GM19023 (cell line): Measurements from ENCODE around the gene RXRG.
"Not testable (repeated sequence)": the region's sequence is repeated elsewhere in the genome, so short reads cannot be mapped to it uniquely, and the experiment has no call there.

ENCODE experiments used
- ATAC-seq: cut with Tn5 transposase; IDR thresholded peaks from one replicate; pipeline ENCODE4 v1.9.1; 2021; ENCODE audit warnings: mild to moderate bottlenecking, moderate library complexity; ENCODE audit not compliant: unreplicated experiment

RXRG gene

DNA sequence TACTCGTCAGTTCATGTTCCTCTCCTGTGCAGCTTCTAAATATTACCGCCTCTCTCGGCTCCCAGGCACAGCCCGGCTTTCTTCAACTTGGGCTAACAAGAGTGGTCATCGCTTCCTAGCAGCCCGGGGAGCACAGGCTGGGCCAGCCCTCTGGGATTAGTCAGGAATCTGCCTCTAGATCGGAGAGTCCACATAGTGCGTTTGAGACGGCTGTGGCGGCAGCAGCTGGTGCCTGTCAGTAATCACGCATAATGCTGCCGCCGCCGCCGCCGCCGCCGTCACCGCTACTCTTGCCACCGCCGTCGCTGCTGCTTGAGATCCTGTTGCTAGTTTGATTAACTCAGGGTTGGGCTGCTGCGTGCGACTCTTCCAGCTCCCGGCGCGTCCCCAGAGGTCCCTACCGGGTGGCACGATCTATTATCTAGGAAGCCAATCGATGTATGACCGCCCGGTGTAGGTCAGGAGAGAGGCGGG is at the start of gene RXRG:
Gene RXRG (minus strand): TSS at position 230 of the 474 bp plus-strand sequence. CDS start 233 bp downstream, outside the sequence.
- no peak for ATAC-seq

DNA sequence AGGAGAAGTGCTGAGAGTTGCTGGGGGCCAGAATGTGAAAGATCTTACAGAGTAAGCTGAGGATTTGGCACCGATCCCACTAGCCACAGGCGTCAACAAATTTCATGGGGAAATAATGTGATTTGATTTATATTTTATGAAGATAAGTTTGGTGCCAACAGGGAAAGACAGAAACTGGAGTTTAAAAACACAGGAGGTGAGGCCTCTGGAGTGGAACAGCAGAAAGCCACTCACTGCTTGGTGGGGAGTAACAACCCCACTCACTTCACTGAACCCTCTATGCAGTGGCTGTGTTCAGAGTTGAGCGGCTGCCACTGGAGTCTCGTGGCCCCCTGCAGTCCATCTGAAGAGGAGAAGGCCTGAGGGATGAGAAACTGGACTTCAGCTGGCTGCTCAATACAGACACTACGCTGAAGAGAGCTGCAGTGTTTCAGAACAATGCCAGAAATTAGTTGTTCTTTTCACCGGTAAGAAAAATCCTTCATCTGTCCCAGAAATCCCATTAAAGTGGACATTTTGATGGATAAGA is 48.0 kb upstream of the RXRG start:
- ATAC-seq, result no peak

DNA sequence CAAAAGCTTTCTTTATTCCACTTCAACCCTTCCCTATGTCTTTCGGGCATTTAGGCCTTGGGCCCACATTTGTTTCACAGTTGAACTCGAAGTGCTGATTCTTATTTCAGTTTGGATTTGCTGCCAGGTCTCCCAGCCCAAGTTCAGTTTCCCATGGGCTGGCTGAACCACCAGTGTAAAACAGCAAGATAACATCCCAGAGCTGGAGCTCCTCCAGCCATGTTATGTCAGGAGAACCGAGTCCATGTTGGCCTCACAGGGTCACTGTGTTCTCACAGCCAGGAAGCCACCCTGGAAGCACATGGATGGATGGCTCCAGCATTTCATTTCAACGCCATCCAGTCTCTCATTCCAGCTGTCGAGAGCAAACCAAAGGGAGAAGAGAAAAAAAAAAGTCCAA is 45.2 kb upstream of the RXRG start:
- no peak for ATAC-seq

DNA sequence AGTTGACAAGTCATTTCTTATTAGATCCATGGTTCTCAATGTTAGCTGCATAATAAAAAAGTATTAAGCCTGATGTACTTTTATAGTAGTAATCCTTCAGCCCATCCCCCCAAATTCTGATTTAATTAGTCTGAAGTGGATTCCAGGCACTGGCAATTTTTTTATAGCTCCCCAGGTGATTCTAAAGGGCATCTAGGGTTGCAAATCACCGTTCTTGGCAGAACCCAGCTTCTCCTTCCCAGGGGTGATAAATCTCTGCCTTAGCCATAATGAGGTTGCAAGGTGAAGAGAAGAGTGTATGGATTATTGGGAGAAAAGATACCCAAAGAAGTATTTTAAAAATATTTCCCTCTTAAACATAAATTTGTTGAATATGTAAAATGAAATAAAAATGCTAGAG is 43.0 kb upstream of the RXRG start:
- no peak for ATAC-seq

DNA sequence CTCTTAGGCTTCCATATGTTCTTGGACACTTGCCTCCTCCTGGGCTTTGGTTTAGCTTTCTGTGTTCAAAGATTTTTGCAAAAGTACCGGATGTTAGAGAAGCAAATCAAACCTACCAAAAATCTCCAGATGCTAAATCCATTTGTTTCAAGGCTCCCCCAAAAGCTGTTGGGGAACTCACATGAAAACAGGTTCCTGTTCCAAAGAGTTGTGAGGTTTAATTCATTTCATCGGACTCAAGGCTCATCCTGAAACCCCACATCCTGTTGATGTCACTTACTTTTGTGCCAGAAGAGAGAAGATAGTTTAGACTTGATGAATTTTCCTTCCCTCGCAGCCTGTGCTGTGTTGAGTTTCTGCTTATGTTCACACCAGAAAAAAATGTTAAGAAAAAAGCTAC is 41.7 kb upstream of the RXRG start:
- no peak for ATAC-seq

DNA sequence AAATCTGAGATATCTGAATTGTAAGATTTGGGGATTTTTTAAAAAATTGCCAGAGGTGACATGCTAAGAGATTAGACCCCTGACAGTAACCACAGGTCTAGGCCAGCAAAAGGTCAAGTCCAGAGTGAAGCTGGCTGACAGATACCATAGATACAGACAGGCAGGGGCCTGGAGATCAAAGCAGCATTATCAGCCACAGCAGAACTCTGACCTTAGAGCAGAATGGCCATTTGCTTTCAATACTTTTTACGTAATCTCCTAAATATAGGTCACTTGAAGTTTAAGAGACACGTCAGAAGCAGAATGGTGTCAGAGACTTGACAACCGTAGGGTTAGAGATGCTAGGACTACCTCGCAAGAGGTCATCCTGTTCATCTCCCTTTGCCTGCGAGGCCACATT is 40.8 kb upstream of the RXRG start:
- no peak for ATAC-seq

DNA sequence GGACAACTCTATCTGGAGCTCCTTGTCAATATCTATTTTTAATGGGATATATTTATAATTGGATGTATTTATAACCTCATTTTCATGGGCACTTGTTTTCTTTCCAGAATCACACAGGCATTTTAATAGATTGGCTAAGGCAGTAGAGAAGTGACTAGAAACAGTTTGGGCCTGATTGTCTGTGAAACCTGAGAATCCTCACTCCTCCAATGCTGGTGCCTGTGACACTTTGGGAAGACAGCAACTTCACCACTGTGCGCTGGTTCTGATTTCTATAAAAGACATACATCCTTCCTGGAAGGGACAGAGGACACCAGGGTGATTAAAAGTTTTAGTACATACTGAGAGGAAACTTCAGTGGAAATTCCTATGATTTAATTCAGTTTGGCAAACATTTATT is 39.6 kb upstream of the RXRG start:
- ATAC-seq, result no peak

DNA sequence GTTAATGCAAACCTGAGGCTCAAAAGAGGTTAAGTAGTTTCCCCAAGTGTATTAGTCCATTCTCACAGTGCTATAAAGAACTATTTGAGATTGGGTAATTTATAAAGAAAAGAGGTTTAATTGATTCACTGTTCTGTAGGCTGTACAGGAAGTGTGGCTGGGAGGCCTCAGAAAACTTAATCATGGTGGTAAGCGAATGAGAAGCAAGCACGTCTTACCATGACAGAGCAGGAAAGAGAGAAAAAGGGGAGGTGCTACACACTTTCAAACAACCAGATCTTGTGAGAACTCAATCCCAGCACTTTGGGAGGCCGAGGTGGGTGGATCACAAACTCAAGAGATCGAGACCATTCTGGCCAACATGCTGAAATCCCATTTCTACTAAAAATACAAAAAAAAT is 38.5 kb upstream of the RXRG start:
- ATAC-seq, result no peak

DNA sequence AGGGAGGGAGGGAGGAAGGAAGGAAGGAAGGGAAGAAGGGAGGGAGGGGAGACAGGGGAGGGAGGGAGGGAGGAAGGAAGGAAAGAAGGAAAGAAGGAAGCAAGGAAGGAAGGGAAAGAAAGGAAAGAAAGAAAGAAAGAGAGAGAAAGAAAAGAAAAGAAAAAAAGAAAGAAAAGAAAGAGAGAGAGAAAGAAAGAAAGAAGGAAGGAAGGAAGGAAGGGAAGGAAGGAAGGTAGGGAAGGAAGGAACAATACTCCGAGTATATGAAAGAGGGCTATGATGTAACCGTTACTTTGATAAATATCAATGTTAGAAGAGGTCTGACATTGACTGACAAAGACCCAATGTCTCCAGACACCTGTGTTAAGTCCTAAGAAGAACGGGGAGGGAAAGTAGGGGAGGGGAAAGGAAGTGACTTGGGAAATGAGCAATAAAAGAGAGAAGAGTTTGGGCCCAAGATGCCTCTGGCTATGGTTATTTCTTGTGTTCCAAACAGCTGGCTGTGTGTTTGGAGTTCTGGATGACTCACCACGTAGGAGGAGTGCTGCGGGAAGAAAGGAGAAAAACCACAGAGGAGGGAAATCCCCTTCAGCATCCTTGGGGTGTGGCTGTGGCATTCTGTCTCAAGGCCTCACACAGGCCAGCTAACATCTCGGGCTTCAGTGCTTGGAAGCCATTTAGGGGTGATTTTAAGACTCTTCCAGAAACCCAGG is 37.0 kb upstream of the RXRG start:
- no peak for ATAC-seq

DNA sequence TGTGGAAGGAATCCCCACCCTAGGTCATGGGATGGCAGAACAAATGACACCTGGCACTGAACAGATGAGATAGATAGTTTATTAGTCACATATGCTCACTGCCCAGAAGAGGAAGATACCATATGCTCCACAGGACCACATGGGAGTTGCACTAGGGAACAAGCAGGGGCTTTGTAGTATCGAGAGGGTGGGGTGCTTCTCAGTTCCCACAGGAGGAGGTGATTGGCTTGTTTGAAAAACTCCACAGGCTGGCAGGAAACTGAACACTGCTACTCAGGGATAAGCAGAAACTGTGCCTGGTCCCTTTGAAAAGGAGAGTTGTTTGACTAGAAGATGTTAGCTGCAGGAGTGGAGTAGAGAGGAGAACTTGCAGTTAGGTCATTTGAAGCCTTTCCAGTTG is 31.9 kb upstream of the RXRG start:
- no peak for ATAC-seq

DNA sequence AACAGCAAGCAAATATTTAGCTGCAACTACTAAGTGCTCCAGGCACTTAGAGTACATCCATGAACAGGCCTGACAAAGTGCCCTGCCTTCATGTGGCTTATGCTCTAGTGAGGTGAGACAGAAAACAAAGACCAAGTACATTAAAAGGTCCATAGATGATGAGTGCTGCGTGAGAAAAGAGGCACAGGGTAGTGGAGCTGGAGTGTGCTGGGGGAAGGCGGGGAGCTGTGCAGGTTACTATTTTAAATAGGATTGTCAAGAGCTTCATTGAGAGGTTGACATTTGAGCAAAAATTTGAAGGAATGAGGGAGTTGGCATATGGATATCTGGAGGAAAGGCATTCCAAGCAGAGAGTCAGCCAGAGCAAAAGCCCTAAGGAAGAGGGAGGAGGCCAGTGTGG is 29.3 kb upstream of the RXRG start:
- ATAC-seq, result no peak

DNA sequence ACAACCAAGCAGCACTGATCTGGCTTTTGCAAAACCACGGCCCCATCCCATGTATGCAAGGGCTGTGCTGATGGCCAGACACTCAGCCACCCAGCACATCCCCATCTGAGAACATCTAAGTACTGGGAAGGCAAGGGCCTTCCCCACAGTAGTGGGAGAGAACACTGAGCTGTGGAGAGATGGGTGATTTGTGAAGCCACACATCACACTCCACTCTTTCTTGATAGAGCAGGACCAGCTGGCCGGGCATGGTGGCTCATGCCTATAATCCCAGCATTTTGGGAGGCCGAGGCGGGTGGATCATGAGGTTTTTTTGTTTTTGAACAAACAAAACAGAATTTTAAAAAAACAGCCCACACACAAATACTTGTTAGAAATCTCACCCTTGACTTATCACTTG is 28.2 kb upstream of the RXRG start:
- no peak for ATAC-seq

DNA sequence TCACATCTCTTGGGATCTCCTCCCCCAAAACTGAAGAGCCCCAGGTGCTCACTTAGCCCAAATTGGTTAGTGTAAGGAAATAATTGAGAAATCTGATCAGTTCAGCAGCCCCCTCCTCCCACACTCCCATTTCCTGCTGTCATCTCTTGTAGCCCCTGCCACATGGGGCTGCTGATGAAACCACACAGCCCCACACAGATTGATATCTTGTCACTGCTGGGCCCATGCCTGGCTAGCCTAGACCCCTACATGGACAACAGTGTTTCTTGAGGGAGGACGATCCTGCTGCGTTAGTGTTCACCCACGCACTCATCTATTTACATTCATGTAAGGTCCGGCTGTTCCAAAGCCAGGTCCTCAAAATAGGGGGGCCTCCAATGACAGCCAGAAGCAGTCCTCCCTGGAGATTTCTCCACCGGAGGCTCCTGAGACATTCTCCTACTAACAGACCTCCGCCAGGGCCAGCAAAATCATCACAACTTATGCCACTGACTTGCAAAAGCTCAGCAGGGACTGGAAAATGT is 23.9 kb upstream of the RXRG start:
- ATAC-seq, result no peak

DNA sequence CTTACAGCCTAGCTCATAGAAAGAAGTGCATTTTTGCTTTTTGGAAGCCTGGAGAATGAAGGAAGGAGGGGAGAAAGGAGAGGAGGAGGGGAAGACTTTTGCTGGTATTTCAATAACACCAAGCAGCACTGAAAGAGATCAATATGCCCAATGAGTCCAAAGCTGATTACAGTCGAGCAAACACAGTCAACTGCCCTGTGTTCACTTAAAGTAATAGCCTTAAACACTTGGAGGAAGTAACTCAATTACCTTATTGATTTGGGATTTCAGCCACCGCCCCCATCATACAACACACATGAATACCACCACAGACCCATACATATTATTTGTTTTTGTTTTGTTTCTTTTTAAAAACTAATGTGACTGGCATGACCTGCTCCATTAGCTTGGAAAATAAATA is 23.3 kb upstream of the RXRG start:
- ATAC-seq, result no peak

DNA sequence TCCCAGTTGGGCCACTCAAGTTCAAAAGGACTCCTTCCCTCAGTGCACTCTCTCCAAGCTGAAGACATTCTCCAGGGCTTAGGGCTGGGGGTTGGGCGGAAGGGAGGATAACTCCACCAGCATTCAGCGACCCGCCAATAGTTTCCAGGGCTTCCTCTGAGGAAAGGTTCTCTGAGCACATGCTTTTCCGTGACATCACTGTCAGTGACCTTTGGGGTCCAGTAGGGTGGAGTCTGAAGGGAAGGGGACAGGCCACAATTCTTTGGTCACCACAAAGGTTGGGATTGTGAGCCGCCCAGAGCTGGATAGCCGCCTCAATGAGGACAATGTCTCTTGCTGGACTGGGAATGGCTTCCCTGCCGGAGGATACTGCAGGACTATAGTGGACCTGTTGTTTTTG is 22.8 kb upstream of the RXRG start:
- no peak for ATAC-seq

DNA sequence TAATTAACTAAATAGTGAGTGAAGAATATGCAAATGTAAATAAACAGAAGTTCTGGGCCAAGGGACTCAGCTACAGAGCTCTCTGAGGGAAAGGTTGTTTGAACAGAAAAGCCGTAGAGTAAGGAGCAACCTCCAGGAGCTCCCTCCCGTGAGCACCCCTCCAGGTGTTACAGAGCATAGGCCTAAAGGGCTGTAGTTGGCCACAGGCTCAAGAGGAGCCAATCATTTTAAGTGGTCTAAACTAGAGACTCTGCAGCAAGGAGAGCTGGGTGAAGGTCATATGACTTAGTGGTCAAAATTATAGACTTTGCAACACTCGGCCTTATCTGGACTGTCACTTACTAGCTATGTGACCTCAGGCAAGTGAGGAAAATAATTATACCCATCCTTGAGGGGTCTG is 19.1 kb upstream of the RXRG start:
- ATAC-seq, result no peak

DNA sequence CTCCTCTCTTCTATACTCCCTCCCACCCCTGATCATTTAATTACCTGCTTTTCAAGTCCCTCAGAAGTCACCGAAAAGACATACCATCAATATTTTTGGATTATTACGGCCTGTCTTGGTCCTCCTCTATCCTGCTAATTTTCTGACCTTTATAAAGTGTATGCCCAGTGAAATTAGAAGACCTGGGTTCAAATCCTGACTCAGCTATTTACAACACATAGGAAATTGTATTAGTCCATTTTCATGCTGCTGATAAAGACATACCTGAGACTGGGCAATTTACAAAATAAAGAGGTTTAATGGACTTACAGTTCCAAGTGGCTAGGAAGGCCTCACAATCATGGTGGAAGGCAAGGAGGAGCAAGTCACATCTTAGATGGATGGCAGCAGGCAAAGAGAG is 14.8 kb upstream of the RXRG start:
- not testable (repeated sequence) for ATAC-seq

DNA sequence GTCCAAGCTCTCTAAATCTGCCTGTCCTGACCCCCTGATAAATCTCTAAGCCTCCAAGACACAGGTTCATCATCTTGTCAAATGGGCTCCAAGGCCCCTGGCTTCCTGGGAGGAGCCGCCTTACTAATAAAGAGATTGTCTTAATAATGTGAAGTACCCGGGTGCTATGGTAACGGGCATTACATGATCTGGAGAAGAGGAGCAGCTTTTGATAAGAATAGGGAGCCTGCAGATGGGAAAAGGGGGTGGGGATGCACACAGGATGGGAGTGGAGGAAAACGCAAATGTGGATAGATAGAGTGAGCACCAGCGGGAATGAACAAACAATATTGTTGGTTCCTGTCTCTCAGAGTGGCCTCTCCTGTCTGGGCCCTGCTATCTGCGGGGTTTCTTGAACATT is 11.9 kb upstream of the RXRG start:
- no peak for ATAC-seq

DNA sequence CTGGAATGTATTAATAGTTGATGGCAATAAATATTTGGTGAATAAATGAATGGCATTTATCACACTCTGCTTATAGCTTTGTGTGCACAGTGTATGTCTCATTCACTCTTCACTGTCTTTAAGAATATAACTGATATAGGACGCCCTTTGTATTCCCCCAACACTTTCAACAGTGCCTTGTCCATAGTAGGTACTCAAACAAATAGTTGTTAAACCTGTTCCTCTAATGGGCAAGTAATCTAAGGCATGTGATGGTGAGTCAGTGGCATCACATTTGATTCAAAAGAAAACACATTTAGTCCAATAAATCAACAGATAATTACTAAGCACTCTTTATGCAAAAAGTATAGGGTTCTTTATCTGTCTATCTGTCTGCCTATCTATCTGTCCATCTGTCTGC is 11.2 kb upstream of the RXRG start:
- ATAC-seq, result no peak

DNA sequence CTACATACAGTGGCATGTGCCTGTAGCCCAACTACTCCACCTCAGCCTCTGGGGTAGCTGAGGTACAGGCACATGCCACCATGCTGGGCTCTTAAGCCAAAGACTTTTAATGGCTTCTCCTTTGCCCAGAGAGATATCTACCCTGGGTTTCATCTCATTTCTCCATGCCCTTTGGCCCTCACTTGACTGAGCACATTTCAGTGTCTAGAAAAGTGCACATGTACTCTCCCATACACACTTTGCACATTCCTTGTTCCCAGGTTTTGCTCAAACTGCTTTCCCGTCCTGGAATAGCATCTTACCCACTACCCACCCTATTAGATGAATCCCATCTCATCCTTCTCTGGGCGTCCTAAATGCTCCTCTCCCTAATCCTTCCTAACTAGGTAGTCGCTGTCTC is 10.2 kb upstream of the RXRG start:
- no peak for ATAC-seq

DNA sequence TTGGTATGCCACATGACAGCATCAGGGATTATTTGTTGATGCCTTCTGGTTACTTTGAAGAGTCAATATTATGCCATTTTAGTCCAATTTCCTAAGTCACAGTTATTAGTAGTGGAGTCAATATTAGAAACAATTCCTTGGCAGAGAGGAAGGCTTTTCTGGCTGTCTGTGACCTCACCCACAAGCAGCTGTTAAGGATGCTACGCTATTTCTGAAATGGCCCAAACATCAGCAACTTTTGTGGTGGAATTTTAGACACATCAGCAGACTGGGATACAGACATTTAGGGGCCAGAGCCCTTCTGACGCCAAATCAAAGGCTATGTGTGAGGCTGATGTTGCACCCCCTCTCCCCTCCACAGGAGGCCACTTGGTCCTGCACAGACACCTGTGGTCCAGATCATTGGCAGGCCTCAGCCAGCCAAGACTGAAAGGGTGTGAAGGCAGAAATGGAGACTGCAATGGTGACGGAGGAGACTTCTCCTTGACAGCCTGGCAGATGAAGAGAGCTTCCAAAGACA is 9.2 kb upstream of the RXRG start:
- ATAC-seq, result no peak

DNA sequence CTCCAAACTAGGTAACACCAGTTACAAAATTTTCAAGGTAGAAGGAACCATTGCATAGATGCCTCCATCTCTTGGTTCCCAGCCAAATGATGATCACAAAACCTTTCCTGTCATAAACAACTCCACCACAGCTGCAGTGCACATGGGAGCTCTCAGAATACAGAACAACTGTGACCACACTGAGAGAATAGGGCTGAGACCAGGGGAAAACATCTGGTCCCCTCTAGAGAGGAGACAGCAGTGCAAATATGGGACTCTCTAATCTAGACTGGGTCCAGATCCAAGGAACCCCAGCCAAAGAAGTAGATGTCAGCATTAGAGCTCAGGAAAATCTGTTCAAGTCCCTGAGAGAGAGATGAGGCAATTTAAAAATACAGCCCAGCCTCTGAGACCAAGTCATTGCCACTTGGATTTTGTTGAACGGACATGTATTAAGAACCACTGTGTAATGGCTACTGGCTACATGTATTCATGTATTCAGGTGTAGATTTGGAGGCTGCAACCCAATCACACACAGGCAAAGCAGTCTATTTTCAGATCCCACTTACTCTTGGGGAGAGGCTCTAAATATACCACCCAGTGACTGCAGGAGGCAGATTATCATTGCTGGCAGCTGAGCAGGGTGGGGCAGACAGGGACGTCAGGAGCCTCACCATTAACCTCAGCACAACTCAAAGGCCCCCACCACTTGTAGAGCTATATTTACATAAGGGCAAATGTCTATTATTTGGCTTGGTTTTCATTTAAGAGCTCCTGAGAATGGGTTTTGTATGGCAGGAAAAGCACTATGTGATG is 7.6 kb upstream of the RXRG start:
- no peak for ATAC-seq
